ES-I3 (cell line): ENCODE results near the gene HSPA1L.

ENCODE experiments used
- H3K36me3 ChIP-seq: 2 replicates; pipeline ENCODE4 v1.6.1; 2013; ENCODE audit warnings: mild to moderate bottlenecking, low read length, control low read depth, moderate library complexity; ENCODE audit not compliant: insufficient read depth
- H3K4me1 ChIP-seq: 2 replicates; pipeline ENCODE4 v1.6.1; 2013; ENCODE audit warnings: mild to moderate bottlenecking, control low read depth, low read length; ENCODE audit not compliant: insufficient read depth
- H3K9ac ChIP-seq: 2 replicates; pipeline ENCODE4 v1.6.1; 2013; ENCODE audit warnings: low read depth, mild to moderate bottlenecking, low read length, moderate library complexity
- H3K9me3 ChIP-seq: 2 replicates; pipeline ENCODE4 v1.6.1; 2013; ENCODE audit warnings: mild to moderate bottlenecking, low read length, moderate library complexity; ENCODE audit not compliant: control insufficient read depth, insufficient read depth

The HSPA1L gene

GRCh38 chr6:31762878-31763618, 52.0 kb downstream of the HSPA1L start:
- Histone ChIP-seq H3K9me3 (no peaks in the 10 kb centered on the region), H3K9ac (no peak overlapping the region), H3K4me1 (peaks cover 6% of the 10 kb centered on the region), H3K36me3 (peaks cover 5% of the 10 kb centered on the region; the same call in 1 of the 2 replicates)

GRCh38 chr6:31762356-31762755, 52.7 kb downstream of the HSPA1L start, which contains the start of gene SAPCD1:
Gene SAPCD1 (plus strand): TSS chr6:31762656. CDS start chr6:31763055, 399 bp downstream.
- no peak within 1 kb of the TSS for H3K9ac ChIP-seq
- peaks cover 5% of the 10 kb centered on the region; the same call in 1 of the 2 replicates for H3K36me3 ChIP-seq
- peaks cover 6% of the 10 kb centered on the region for H3K4me1 ChIP-seq
- no peaks in the 10 kb centered on the region for H3K9me3 ChIP-seq

GRCh38 chr6:31761343-31761742, 53.7 kb downstream of the HSPA1L start:
- peaks cover 6% of the 10 kb centered on the region for H3K4me1 ChIP-seq
- peaks cover 5% of the 10 kb centered on the region; the same call in 1 of the 2 replicates for H3K36me3 ChIP-seq
- no peaks in the 10 kb centered on the region for H3K9me3 ChIP-seq
- H3K9ac ChIP-seq = no peak overlapping the region

- Histone ChIP-seq H3K9ac (no peak overlapping the region), H3K36me3 (peaks cover 5% of the 10 kb centered on the region; the same call in 1 of the 2 replicates), H3K4me1 (peaks cover 6% of the 10 kb centered on the region), H3K9me3 (no peaks in the 10 kb centered on the region)
Observed at GRCh38 chr6:31760790-31761189, 54.3 kb downstream of the HSPA1L start.
